ENCODE results near the gene COX6B1.
"Not testable (repeated sequence)": the region's sequence is repeated elsewhere in the genome, so short reads cannot be mapped to it uniquely, and the experiment has no call there.

COX6B1 gene

GRCh38 chr19:35666251-35666913 lies 18.3 kb downstream of the COX6B1 start, which contains the start of gene UPK1A:
UPK1A (plus strand) TSS chr19:35666517; CDS start chr19:35666813, 296 bp downstream.
- no peak for DNase-seq

DNA sequence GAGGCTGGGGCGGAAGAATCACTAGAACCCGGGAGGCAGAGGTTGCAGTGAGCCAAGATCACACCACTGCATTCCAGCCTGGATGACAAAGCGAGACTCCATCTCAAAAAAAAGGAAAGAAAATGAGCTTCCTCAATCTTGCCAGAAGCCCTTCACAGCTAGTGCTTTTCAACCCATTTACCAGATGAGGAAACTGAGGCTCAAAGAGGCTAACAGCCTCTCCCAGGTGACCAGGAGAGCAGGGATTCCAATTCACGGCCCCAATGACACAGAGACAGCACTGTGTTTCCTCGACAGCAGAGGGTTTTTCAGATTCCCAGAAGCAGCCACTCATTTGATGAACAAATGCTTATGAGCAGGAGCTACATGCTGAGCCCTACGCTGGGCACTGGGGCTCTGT lies 21.4 kb downstream of the COX6B1 start:
- no peak for DNase-seq

DNA sequence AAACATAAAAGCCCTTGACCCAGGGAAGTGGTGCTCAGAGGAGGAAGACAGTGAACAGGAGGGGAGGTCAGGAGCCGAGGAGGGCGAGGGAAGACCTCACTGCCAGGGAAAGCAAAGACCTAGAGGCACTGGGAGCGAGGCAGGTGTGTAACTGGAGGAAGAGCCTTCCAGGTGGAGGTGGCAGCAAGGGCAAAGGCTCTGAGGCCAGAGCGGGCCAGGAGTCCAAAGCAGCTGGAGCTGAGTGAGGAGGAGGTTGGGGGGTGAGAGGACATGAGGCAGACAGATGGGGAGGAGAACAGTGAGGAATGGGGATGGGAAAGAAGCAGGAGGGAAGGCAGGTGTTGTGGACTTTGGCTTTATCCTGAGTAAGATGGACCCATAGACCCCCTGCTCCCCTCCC lies 21.9 kb downstream of the COX6B1 start:
- no peak for DNase-seq

DNA sequence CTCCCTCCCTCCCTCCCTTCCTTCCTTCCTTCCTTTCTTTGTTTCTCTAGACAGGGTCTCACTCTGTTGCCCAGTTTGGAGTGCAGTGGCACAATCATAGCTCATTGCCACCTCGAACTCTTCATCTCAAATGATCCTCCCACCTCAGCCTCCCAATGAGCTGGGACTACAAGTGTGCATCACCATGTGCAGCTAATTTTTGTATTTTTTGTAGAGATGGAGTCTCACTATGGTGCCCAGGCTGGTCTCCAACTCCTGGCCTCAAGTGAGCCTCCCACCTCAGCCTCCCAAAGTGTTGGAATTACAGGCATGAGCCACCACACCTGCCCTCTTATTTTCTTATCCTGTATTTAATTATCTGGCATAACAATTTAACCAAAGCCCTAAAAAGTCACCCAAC lies 22.6 kb downstream of the COX6B1 start:
- DNase-seq, result no peak

GRCh38 chr19:35671818-35672217 lies 23.7 kb downstream of the COX6B1 start:
- no peak for DNase-seq

- DNase-seq, result no peak
These were observed 25.1 kb downstream of the COX6B1 start for GRCh38 chr19:35673121-35673804.

DNA sequence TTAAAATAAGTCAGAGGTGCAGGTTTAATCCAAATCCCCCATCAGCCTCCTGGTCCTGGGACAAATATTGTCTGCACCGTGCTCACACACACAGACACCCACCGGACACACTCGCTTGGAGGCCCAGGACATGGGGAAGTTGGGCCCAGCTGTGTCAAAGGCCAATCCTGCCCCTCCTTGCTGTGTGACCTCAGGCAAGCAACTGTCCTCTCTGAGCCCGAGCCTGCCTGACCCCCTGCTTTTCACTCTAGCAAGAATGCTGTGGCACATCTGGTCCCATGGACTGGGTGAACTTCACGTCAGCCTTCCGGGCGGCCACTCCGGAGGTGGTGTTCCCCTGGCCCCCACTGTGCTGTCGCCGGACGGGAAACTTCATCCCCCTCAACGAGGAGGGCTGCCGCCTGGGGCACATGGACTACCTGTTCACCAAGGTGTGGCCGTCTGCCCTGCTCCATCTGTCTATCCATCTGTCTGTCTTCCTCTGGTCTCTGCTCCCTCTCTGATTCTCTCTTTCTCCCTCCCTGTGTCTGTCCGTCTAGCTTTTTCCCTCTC lies 27.5 kb downstream of the COX6B1 start:
- no peak for DNase-seq

GRCh38 chr19:35689836-35690235 lies 41.7 kb downstream of the COX6B1 start:
- DNase-seq, result no peak

DNA sequence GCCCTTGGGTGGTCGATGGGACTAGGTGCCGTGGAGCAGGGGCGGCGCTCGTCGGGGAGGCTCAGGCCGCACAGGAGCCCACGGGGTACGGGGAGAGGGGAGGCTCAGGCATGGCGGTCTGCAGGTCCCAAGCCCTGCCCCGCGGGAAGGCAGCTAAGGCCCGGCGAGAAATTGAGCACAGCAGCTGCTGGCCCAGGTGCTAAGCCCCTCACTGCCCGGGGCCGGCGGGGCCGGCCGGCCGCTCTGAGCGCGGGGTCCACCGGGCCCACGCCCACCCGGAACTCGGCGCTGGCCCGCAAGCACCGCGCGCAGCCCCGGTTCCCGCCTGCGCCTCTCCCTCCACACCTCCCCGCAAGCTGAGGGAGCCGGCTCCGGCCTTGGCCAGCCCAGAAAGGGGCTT lies 43.0 kb downstream of the COX6B1 start:
- not testable (repeated sequence) for DNase-seq

DNA sequence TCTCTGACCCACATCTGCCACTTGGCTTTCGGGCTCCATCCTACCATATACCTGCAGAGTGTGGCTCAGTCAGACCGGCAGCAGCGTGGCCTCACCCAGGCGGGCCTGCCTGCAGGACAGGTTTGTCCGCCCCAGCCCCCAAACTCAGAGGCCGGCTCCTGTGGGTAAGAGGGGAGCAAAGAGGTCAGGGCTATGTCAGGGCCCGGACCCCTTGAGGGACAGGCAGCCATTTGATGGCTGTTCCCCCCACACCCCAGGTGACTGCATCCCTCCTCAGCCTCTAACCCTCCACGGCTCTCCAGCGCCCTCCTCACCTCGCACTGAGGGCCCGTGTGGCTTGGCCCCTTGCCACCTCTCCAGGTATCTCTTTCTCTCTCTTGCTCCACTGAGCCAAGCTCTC lies 43.9 kb downstream of the COX6B1 start:
- no peak for DNase-seq

- DNase-seq, result no peak
These were observed 45.3 kb downstream of the COX6B1 start for GRCh38 chr19:35693422-35693821.

DNA sequence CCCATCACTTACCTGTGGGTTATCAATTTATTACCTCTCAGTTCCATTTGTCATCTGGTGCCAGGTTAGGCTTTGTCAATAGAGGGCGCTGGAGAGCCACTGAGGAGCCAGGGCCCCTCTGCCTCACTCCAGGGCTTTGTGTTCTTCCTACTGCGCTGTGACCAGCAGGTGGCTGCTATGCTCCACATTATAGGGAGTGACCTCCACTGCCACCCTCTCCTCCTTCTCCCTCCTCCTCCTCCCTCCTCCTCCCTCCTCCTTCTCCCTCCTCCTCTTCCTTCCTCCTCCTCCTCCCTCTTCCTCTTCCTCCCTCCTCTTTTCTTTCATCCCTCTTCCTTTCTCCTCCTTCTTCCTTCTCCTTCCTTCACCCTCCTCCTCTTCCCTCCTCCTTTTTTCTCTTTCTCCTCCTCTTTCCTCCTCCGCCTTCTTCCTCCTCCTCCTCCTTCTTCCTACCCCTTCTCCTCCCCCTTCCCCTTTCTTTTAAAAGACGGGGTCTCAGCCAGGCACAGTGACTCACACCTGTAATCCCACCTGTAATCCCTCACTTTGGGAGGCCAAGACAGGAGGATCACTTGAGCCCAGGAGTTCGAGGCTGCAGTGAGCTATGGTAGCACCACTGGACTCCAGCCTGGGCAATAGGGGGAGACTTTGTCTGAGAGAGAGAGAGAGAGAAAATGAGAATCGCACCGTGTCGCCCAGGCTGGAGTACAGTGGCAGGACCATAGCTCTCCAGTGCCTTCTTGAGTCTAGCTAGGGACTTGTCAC lies 45.9 kb downstream of the COX6B1 start:
- no peak for DNase-seq

- no peak for DNase-seq
These were observed 47.8 kb downstream of the COX6B1 start for GRCh38 chr19:35695895-35696422.

DNA sequence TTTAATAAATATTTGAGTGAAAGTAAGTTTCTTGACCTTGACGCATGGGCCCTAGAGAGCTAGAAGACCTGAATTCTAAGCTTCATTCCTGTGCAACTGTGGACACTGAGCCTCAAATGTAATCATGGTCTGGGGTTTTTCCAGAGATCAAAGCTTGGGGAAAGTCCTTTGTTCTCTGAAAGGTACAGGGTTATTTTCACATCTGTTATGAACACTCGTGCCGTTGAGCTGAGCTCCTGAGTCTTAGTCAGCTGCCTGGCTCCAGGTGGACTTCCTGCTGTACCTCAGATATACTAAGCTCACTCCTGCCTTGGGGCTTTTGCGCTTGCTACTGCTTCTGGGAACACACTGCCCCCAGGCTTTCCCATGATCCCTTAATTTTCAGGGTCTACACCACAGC lies 48.7 kb downstream of the COX6B1 start:
- DNase-seq, result no peak

GRCh38 chr19:35702223-35703012 lies 54.3 kb downstream of the COX6B1 start:
- DNase-seq, result peak; percentile 77

GRCh38 chr19:35703343-35703742 lies 55.2 kb downstream of the COX6B1 start:
- no peak for DNase-seq

- no peak for DNase-seq
These were observed 56.1 kb downstream of the COX6B1 start, which contains the start of gene ZBTB32 for GRCh38 chr19:35704218-35704617. ZBTB32 (plus strand) TSS chr19:35704558; CDS start chr19:35714627, 10,069 bp downstream.

Data from activated gamma-delta T cell (primary cell).